GM23338 (cell line): Measurements from ENCODE around the gene RSPH1. TPM values are rescaled to one million over a fixed set of nuclear protein-coding genes. Genes with fewer than 3 reads are reported as not detected.
A peak's percentile ranks its signal among the peaks of the same experiment; 100 is the strongest.

Source experiments
- ATAC-seq: fragments of 200-7000 bp; cut with Tn5 transposase; 3 replicates; pipeline ENCODE4 v1.9.1; 2020
- DNase-seq: peaks from one replicate; pipeline ENCODE4 v3.0.0-alpha.2; 2015; ENCODE audit warnings: low spot score
- H2AFZ ChIP-seq: fragments of 200-600 bp; sonication (generic); 2 replicates; pipeline ENCODE4 v1.8.0; 2016; ENCODE audit warnings: antibody characterized with exemption, mild to moderate bottlenecking, moderate library complexity
- H3F3A ChIP-seq: fragments of 200-600 bp; sonication (generic); replicated peaks from 2 replicates; pipeline ENCODE4 v1.8.0; 2017; ENCODE audit warnings: antibody characterized with exemption, mixed run types, low read depth
- H3K27ac ChIP-seq: fragments of 200-600 bp; sonication (generic); 2 replicates; pipeline ENCODE4 v1.6.1; 2016; ENCODE audit warnings: low read depth
- H3K27me3 ChIP-seq: fragments of 200-600 bp; sonication (generic); 2 replicates; pipeline ENCODE4 v1.8.0; 2016; ENCODE audit warnings: mild to moderate bottlenecking, mixed run types, moderate library complexity; ENCODE audit not compliant: insufficient read depth
- H3K36me3 ChIP-seq: fragments of 200-600 bp; sonication (generic); 2 replicates; pipeline ENCODE4 v1.8.0; 2016; ENCODE audit warnings: mild to moderate bottlenecking; ENCODE audit not compliant: insufficient read depth
- H3K4me1 ChIP-seq: fragments of 200-600 bp; sonication (generic); 2 replicates; pipeline ENCODE4 v1.8.0; 2016; ENCODE audit warnings: mild to moderate bottlenecking, moderate library complexity; ENCODE audit not compliant: insufficient read depth
- H3K4me2 ChIP-seq: fragments of 200-600 bp; sonication (generic); 2 replicates; pipeline ENCODE4 v1.7.1; 2017; ENCODE audit warnings: mixed run types
- H3K4me3 ChIP-seq: fragments of 200-600 bp; sonication (generic); 2 replicates; pipeline ENCODE4 v1.6.1; 2016; ENCODE audit warnings: mixed run types
- H3K79me2 ChIP-seq: fragments of 200-600 bp; sonication (generic); replicated peaks from 2 replicates; pipeline ENCODE4 v1.8.0; 2017; ENCODE audit warnings: mild to moderate bottlenecking; ENCODE audit not compliant: insufficient read depth
- H3K9me2 ChIP-seq: fragments of 200-600 bp; sonication (generic); 2 replicates; pipeline ENCODE4 v1.8.0; 2017; ENCODE audit not compliant: insufficient read depth
- H4K20me1 ChIP-seq: fragments of 200-600 bp; sonication (generic); replicated peaks from 2 replicates; pipeline ENCODE4 v1.8.0; 2017; ENCODE audit warnings: mild to moderate bottlenecking; ENCODE audit not compliant: insufficient read depth
- H3K27ac Mint-ChIP-seq: 2 replicates; pipeline ENCODE4 v1.8.0; 2020; ENCODE audit warnings: inconsistent platforms, mild to moderate bottlenecking, moderate library complexity, mixed read lengths
- H3K27me3 Mint-ChIP-seq: 3 replicates; pipeline ENCODE4 v1.8.0; 2022; ENCODE audit warnings: low read depth, mild to moderate bottlenecking, moderate library complexity, mixed read lengths, inconsistent platforms; ENCODE audit not compliant: insufficient read depth, poor library complexity
- H3K36me3 Mint-ChIP-seq: 3 replicates; pipeline ENCODE4 v1.8.0; 2021; ENCODE audit warnings: low read depth, mild to moderate bottlenecking, inconsistent platforms, moderate library complexity, mixed read lengths
- H3K4me1 Mint-ChIP-seq: 3 replicates; pipeline ENCODE4 v1.8.0; 2020; ENCODE audit warnings: mild to moderate bottlenecking, inconsistent platforms, mixed read lengths
- H3K4me3 Mint-ChIP-seq: 3 replicates; pipeline ENCODE4 v1.8.0; 2021; ENCODE audit warnings: moderate library complexity, mild to moderate bottlenecking, inconsistent platforms, mixed read lengths
- H3K9me3 Mint-ChIP-seq: 3 replicates; pipeline ENCODE4 v1.8.0; 2020; ENCODE audit warnings: moderate library complexity, mild to moderate bottlenecking, inconsistent platforms, mixed read lengths
- EZH2 ChIP-seq: fragments of 200-600 bp; sonication (generic); IDR thresholded peaks from one replicate; pipeline ENCODE4 v1.8.0; 2017; ENCODE audit warnings: antibody characterized with exemption, mild to moderate bottlenecking, low read depth; ENCODE audit not compliant: unreplicated experiment
- EZH2phosphoT487 ChIP-seq: fragments of 200-600 bp; sonication (generic); IDR thresholded peaks from one replicate; pipeline ENCODE4 v1.8.1; 2018; ENCODE audit warnings: antibody characterized with exemption; ENCODE audit not compliant: unreplicated experiment
- REST ChIP-seq: IDR thresholded peaks from one replicate; pipeline ENCODE4 v1.6.1; 2018; ENCODE audit warnings: antibody characterized with exemption; ENCODE audit not compliant: unreplicated experiment
- STAT1 ChIP-seq: IDR thresholded peaks from one replicate; pipeline ENCODE4 v1.6.1; 2016; ENCODE audit warnings: antibody characterized with exemption; ENCODE audit not compliant: unreplicated experiment
- ZNF462 ChIP-seq: fragments of 250-450 bp; sonication (Bioruptor Pico); IDR thresholded peaks from 2 replicates; pipeline ENCODE4 v1.5.0; 2020; ENCODE audit warnings: mild to moderate bottlenecking, moderate library complexity
- polyA plus RNA-seq: library from polyadenylated mRNA; unstranded; fragments of >200 nt; fragmentation: Nextera tagmentation; extraction: Ambion mirVana; gene quantifications from 2 replicates; pipeline ENCODE4 v1.2.1, GENCODE V29; 2016
- total RNA-seq: library from RNA; depleted of rRNA; stranded (reverse); fragments of >200 nt; shearing (Covaris generic); gene quantifications from 2 replicates; pipeline ENCODE4 v1.2.3, GENCODE V29; 2014

The RSPH1 gene
- total and polyA plus RNA-seq, 2 experiments from 2014 or later: 0.23 TPM; not detected in 1

- no peak for TF ChIP-seq ZNF462 (CRISPR knock-in tag)
Measured at GRCh38 chr21:42533306-42533962, 37.4 kb upstream of the RSPH1 start (continued).

- no peaks in the 10 kb centered on the region for H3K9me2 ChIP-seq
- Mint-ChIP-seq H3K27ac (peak overlapping the region; percentile 73; the same call in 1 of the 2 replicates), H3K4me1 (peaks cover 22% of the 10 kb centered on the region), H3K9me3 (no peaks in the 10 kb centered on the region), H3K36me3 (peaks cover 21% of the 10 kb centered on the region; the same call in 2 of the 3 replicates), H3K4me3 (no peak overlapping the region), H3K27me3 (peaks cover 8% of the 10 kb centered on the region)
- H3K4me3 ChIP-seq: no peak overlapping the region
- peaks cover 2% of the 10 kb centered on the region; the same call in 1 of the 2 replicates for H3F3A ChIP-seq
- H2AFZ ChIP-seq: no peak overlapping the region
- peaks cover 7% of the 10 kb centered on the region; the same call in 1 of the 2 replicates for H3K79me2 ChIP-seq
- no peak overlapping the region for H3K27ac ChIP-seq
- no peak for DNase-seq
- H3K36me3 ChIP-seq: no peaks in the 10 kb centered on the region
- ATAC-seq: no peak
- no peak overlapping the region for H3K4me2 ChIP-seq
- no peaks in the 10 kb centered on the region; the same call in 1 of the 2 replicates for H3K4me1 ChIP-seq
- H3K27me3 ChIP-seq: no peaks in the 10 kb centered on the region
- peaks cover 12% of the 10 kb centered on the region for H4K20me1 ChIP-seq
- TF ChIP-seq REST (no peak), STAT1 (no peak), EZH2 (no peak), EZH2phosphoT487 (no peak)
Measured at GRCh38 chr21:42532466-42533181, 36.6 kb upstream of the RSPH1 start.
